RWPE1 (cell line): ENCODE results near the gene KLHL41.

Experiments
- CTCF ChIA-PET: fragments of 350-600 bp; sonication (Branson Sonifier 250); formaldehyde crosslinking; extraction: SDS; loops from one replicate; lab custom pipeline; 2021; lab: Yijun Ruan, JAX
- POLR2A ChIA-PET: fragments of 400-600 bp; formaldehyde crosslinking; extraction: SDS; loops from one replicate; lab custom pipeline; 2020; ENCODE audit warnings: antibody characterized with exemption; ENCODE audit not compliant: low non-redundant PET; lab: Yijun Ruan, JAX
- DNase-seq: peaks from one replicate; pipeline ENCODE4 v3.0.0; 2012; ENCODE audit warnings: low spot score
- H3K27ac ChIP-seq: fragments of 450-650 bp; 2 replicates; pipeline ENCODE4 v1.5.1; 2017
- TF ChIP-seq, protein P1 (sequence below): fragments of 450-650 bp; conservative IDR thresholded peaks from 2 replicates; pipeline ENCODE4 v1.5.1; 2017; ENCODE audit warnings: low read depth, mild to moderate bottlenecking

KLHL41 gene

DNA sequence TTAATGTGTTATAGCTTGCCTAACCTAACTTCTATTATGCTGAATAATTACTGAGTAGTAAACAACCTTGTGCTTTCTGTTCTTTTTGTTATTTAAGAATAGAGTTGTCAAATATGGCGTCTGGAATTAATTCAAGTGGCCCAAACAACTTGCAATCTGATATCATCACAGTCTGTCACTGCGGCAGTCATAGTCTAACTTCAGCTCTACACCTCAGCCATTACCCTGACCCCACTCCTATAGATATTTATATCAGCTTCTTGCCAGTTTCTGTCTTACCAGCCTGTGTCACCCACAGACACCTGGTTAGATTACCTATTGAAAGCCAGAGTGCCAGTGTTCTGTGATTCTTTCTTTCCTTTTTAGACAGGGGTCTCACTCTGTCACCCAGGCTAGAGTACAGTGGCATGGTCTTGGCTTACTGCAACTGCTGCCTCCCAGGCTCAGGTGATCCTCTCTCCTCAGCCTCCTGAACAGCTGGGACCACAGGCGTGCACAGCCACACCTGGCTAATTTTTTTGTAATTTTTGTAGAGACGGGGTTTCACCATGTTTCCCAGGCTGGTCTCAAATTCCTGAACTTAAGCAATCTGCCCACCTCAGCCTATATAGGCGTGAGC is 14.1 kb upstream of the KLHL41 start:
- H3K27ac ChIP-seq = no peak overlapping the region
- TF ChIP-seq, protein P1, sequence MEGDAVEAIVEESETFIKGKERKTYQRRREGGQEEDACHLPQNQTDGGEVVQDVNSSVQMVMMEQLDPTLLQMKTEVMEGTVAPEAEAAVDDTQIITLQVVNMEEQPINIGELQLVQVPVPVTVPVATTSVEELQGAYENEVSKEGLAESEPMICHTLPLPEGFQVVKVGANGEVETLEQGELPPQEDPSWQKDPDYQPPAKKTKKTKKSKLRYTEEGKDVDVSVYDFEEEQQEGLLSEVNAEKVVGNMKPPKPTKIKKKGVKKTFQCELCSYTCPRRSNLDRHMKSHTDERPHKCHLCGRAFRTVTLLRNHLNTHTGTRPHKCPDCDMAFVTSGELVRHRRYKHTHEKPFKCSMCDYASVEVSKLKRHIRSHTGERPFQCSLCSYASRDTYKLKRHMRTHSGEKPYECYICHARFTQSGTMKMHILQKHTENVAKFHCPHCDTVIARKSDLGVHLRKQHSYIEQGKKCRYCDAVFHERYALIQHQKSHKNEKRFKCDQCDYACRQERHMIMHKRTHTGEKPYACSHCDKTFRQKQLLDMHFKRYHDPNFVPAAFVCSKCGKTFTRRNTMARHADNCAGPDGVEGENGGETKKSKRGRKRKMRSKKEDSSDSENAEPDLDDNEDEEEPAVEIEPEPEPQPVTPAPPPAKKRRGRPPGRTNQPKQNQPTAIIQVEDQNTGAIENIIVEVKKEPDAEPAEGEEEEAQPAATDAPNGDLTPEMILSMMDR = no peak
- DNase-seq = no peak
- CTCF ChIA-PET = interaction anchor here (0.6 kb wide), 1 partner anchor 43 kb away, joined by 3 read pairs; no protein-coding TSS in a partner anchor
- POLR2A ChIA-PET = no interaction called here

DNA sequence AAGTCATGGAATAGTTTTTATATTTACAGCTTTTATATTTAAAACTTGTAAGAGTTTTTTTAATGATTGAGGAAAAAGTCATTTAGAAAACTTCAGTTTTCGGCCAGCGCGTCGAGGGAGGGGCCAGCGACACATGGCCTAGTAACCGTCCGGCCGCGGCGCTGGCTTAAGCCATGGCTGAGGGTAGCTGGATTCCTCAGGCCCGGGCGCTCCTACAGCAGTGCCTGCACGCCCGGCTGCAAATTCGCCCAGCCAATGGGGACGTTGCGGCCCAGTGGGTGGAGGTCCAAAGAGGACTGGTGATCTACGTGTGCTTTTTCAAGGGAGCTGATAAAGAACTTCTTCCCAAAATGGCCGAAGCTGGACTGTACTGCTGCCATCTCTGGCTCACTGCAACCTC is 4.9 kb upstream of the KLHL41 start:
- POLR2A ChIA-PET = interaction anchor here (0.6 kb wide), 1 partner anchor 14 kb away, joined by 3 read pairs; no protein-coding TSS in a partner anchor
- no peak overlapping the region for H3K27ac ChIP-seq
- CTCF ChIA-PET = interaction anchor here (0.6 kb wide), 1 partner anchor 20 kb away, joined by 3 read pairs; no protein-coding TSS in a partner anchor
- TF ChIP-seq, protein P1 = no peak
- DNase-seq = no peak

DNA sequence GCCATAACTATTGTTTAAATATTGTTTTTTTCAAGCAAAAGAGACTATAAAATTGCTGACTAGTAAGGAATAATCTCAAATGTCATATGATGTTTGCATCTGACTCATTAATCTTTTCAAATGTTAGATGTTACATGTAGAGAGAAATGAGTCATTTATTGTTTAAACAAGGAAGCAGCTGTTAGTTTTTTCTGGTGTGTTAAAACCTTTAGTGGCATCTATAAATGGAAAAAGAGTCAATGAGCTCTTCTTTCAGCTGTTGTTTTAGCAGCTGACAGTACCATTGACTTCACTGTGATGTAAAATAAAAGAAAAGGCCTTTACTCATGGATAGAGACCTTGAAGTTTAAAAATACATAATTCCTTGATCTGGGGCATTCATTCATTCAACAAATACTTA is 1.8 kb upstream of the KLHL41 start:
- CTCF ChIA-PET = interaction anchor here (0.6 kb wide), 1 partner anchor 50 kb away, joined by 6 read pairs; no protein-coding TSS in a partner anchor
- POLR2A ChIA-PET = interaction anchor here (0.5 kb wide), 1 partner anchor 294 kb away, joined by 3 read pairs; no protein-coding TSS in a partner anchor
- DNase-seq = peak; percentile 72
- TF ChIP-seq, protein P1 = no peak
- H3K27ac ChIP-seq = no peak overlapping the region

DNA sequence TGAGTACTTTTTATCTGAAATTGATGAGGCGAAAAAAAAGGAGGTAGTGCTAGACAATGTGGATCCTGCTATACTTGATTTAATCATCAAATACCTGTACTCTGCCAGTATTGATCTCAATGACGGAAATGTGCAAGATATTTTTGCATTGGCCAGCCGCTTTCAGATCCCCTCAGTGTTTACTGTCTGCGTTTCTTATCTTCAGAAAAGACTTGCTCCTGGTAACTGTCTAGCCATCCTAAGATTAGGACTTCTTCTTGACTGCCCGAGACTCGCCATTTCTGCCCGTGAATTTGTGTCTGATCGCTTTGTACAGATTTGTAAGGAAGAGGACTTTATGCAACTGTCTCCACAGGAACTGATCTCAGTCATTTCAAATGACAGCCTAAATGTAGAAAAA is 453 bp downstream of the KLHL41 start:
- ChIA-PET CTCF (interaction anchor here (0.5 kb wide), 1 partner anchor 55 kb away, joined by 4 read pairs; no protein-coding TSS in a partner anchor), POLR2A (no interaction called here)
- DNase-seq = no peak
- TF ChIP-seq, protein P1 = no peak
- H3K27ac ChIP-seq = no peak overlapping the region

DNA sequence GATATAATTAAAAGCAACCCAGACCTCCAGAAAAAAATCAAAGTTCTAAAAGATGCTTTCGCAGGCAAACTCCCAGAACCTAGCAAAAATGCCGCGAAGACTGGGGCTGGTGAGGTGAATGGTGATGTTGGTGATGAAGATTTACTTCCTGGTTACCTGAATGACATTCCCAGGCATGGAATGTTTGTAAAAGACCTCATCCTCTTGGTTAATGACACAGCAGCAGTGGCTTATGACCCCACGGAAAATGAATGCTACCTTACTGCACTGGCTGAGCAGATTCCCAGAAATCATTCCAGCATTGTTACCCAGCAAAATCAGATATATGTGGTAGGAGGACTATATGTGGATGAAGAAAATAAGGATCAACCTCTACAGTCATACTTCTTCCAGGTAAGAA is 994 bp downstream of the KLHL41 start:
- ChIA-PET POLR2A (no interaction called here), CTCF (no interaction called here)
- TF ChIP-seq, protein P1 = no peak
- H3K27ac ChIP-seq = no peak overlapping the region
- DNase-seq = no peak

DNA sequence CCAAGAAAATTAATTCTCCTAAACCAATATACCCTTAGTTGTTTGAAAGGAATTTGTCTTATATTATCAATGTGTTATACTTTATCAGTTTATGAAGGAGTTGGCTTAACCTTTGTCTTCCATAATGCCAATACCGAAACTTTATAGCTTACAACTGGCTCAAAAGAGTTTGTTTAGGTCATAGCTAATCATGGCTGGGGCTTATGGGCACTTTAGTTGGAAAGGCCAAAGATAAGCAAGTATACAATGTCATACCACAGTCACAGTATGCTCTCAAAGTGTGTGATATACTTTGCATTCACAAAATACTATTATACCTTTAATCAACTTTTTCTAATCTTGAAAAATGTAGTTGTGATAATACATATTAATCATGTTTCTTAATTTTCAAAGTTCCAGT is 2.3 kb downstream of the KLHL41 start:
- no peak overlapping the region for H3K27ac ChIP-seq
- ChIA-PET CTCF (no interaction called here), POLR2A (no interaction called here)
- TF ChIP-seq, protein P1 = no peak
- DNase-seq = no peak
